ENCODE data around the gene PIEZO2.
A peak's percentile ranks its signal among the peaks of the same experiment; 100 is the strongest.

PIEZO2 gene

GRCh38 chr18:10685484-10685883, 463.9 kb downstream of the PIEZO2 start:
- ATAC-seq (ENCODE audit: low read depth), result no peak
- Histone ChIP-seq H3K27me3 (ENCODE audit: insufficient read depth, poor library complexity, severe bottlenecking) (no peaks in the 10 kb centered on the region), H3K27ac (ENCODE audit: poor library complexity, severe bottlenecking) (no peak overlapping the region), H3K4me3 (ENCODE audit: severe bottlenecking) (no peak overlapping the region), H3K36me3 (ENCODE audit: low read depth) (no peaks in the 10 kb centered on the region), H3K4me1 (ENCODE audit: insufficient read depth, poor library complexity, severe bottlenecking) (no peaks in the 10 kb centered on the region), H3K9me3 (ENCODE audit: severe bottlenecking) (no peaks in the 10 kb centered on the region)
- DNase-seq (ENCODE audit: low spot score), result no peak
- TF ChIP-seq CTCF (IDR thresholded peaks at IDR 0.05; ENCODE audit: poor library complexity, severe bottlenecking), result no peak

- ATAC-seq (ENCODE audit: low read depth) (no peak), DNase-seq (ENCODE audit: low spot score) (no peak)
- Histone ChIP-seq H3K27ac (ENCODE audit: poor library complexity, severe bottlenecking) (no peak overlapping the region), H3K36me3 (ENCODE audit: low read depth) (no peaks in the 10 kb centered on the region), H3K4me1 (ENCODE audit: insufficient read depth, poor library complexity, severe bottlenecking) (no peaks in the 10 kb centered on the region), H3K4me3 (ENCODE audit: severe bottlenecking) (no peak overlapping the region), H3K27me3 (ENCODE audit: insufficient read depth, poor library complexity, severe bottlenecking) (no peaks in the 10 kb centered on the region), H3K9me3 (ENCODE audit: severe bottlenecking) (no peaks in the 10 kb centered on the region)
- no peak for TF ChIP-seq CTCF (IDR thresholded peaks at IDR 0.05; ENCODE audit: poor library complexity, severe bottlenecking)
These were observed 467.0 kb downstream of the PIEZO2 start for GRCh38 chr18:10682368-10682714.

- no peaks in the 10 kb centered on the region for H3K27me3 ChIP-seq (ENCODE audit: insufficient read depth, poor library complexity, severe bottlenecking)
- TF ChIP-seq CTCF (IDR thresholded peaks at IDR 0.05; ENCODE audit: poor library complexity, severe bottlenecking), result no peak
- ATAC-seq (ENCODE audit: low read depth), result peak; percentile 41; the same call in 1 of the 3 replicates
These were observed 467.6 kb downstream of the PIEZO2 start for GRCh38 chr18:10681581-10682367.

GRCh38 chr18:10680271-10680596, 469.1 kb downstream of the PIEZO2 start:
- ATAC-seq (ENCODE audit: low read depth), result no peak
- Histone ChIP-seq H3K27me3 (ENCODE audit: insufficient read depth, poor library complexity, severe bottlenecking) (no peaks in the 10 kb centered on the region), H3K36me3 (ENCODE audit: low read depth) (no peaks in the 10 kb centered on the region), H3K4me1 (ENCODE audit: insufficient read depth, poor library complexity, severe bottlenecking) (no peaks in the 10 kb centered on the region), H3K4me3 (ENCODE audit: severe bottlenecking) (no peak overlapping the region), H3K9me3 (ENCODE audit: severe bottlenecking) (no peaks in the 10 kb centered on the region), H3K27ac (ENCODE audit: poor library complexity, severe bottlenecking) (no peak overlapping the region)
- no peak for TF ChIP-seq CTCF (IDR thresholded peaks at IDR 0.05; ENCODE audit: poor library complexity, severe bottlenecking)
- no peak for DNase-seq (ENCODE audit: low spot score)

More at GRCh38 chr18:10681581-10682367, 467.6 kb downstream of the PIEZO2 start:
- H3K4me1 ChIP-seq (ENCODE audit: insufficient read depth, poor library complexity, severe bottlenecking), result no peaks in the 10 kb centered on the region
- no peak for DNase-seq (ENCODE audit: low spot score)
- H3K36me3 ChIP-seq (ENCODE audit: low read depth), result no peaks in the 10 kb centered on the region
- no peaks in the 10 kb centered on the region for H3K9me3 ChIP-seq (ENCODE audit: severe bottlenecking)
- no peak overlapping the region for H3K27ac ChIP-seq (ENCODE audit: poor library complexity, severe bottlenecking)
- no peak overlapping the region for H3K4me3 ChIP-seq (ENCODE audit: severe bottlenecking)

GRCh38 chr18:10679557-10680270, 469.7 kb downstream of the PIEZO2 start:
- no peak for TF ChIP-seq CTCF (IDR thresholded peaks at IDR 0.05; ENCODE audit: poor library complexity, severe bottlenecking)
- H3K9me3 ChIP-seq (ENCODE audit: severe bottlenecking), result no peaks in the 10 kb centered on the region
- no peaks in the 10 kb centered on the region for H3K36me3 ChIP-seq (ENCODE audit: low read depth)
- DNase-seq (ENCODE audit: low spot score) (no peak), ATAC-seq (ENCODE audit: low read depth) (no peak)
- H3K27ac ChIP-seq (ENCODE audit: poor library complexity, severe bottlenecking), result no peak overlapping the region
- no peaks in the 10 kb centered on the region for H3K4me1 ChIP-seq (ENCODE audit: insufficient read depth, poor library complexity, severe bottlenecking)
- no peak overlapping the region for H3K4me3 ChIP-seq (ENCODE audit: severe bottlenecking)
- H3K27me3 ChIP-seq (ENCODE audit: insufficient read depth, poor library complexity, severe bottlenecking), result no peaks in the 10 kb centered on the region

Data from RWPE2 (cell line).